Large intestine (tissue), 3 donors: ENCODE data around the gene IDH1. TPM values are rescaled to one million over a fixed set of nuclear protein-coding genes. Genes with fewer than 3 reads are reported as not detected.
"Not testable (repeated sequence)": the region's sequence is repeated elsewhere in the genome, so short reads cannot be mapped to it uniquely, and the experiment has no call there.

Source experiments
- DNase-seq, 2 donors: peaks; one replicate each; pipeline versions ENCODE4 v3.0.0 to v3.0.0-alpha.2; 2013
- H3K27ac ChIP-seq: one replicate; pipeline ENCODE4 v1.5.1; 2013; ENCODE audit warnings: low read length
- H3K27me3 ChIP-seq: 2 replicates; pipeline ENCODE4 v1.6.1; 2013; ENCODE audit warnings: low read length; ENCODE audit not compliant: control insufficient read depth, insufficient read depth
- H3K36me3 ChIP-seq: 2 replicates; pipeline ENCODE4 v1.6.1; 2013; ENCODE audit warnings: low read length; ENCODE audit not compliant: control insufficient read depth, insufficient read depth
- H3K4me1 ChIP-seq: one replicate; pipeline ENCODE4 v1.6.1; 2013; ENCODE audit warnings: low read length; ENCODE audit not compliant: control insufficient read depth, insufficient read depth
- H3K4me3 ChIP-seq: one replicate; pipeline ENCODE4 v1.5.1; 2013; ENCODE audit warnings: low read length
- H3K9me3 ChIP-seq: one replicate; pipeline ENCODE4 v1.6.1; 2013; ENCODE audit warnings: mild to moderate bottlenecking, low read depth, low read length, moderate library complexity; ENCODE audit not compliant: control insufficient read depth
- WGBS: methylation state at CpG from one replicate; pipeline ENCODE4 v1.1.5; 2013; ENCODE audit warnings: low lambda C conversion rate; ENCODE audit not compliant: insufficient coverage; 5-methylcytosine and 5-hydroxymethylcytosine counted together
- polyA plus RNA-seq: library from polyadenylated mRNA; unstranded; fragments of 120-200 nt; gene quantifications from one replicate; pipeline ENCODE4 v1.2.1, GENCODE V29; 2013

IDH1 gene
- polyA plus RNA-seq, 1 donor = 110 TPM

- Histone ChIP-seq H3K9me3 (no peaks in the 10 kb centered on the region), H3K27me3 (no peaks in the 10 kb centered on the region), H3K4me3 (no peak overlapping the region), H3K36me3 (peaks cover 61% of the 10 kb centered on the region), H3K27ac (no peak overlapping the region), H3K4me1 (no peaks in the 10 kb centered on the region)
- DNase-seq = no peak
- 80% methylated on average over 1 of the region's 3 CpGs for WGBS
Observed at GRCh38 chr2:208280933-208281332, 26.1 kb upstream of the IDH1 start.

GRCh38 chr2:208280234-208280633 lies 25.4 kb upstream of the IDH1 start:
- H3K9me3 ChIP-seq = no peaks in the 10 kb centered on the region
- H3K4me1 ChIP-seq = no peaks in the 10 kb centered on the region
- no peak overlapping the region for H3K27ac ChIP-seq
- H3K36me3 ChIP-seq = peaks cover 62% of the 10 kb centered on the region
- no peak overlapping the region for H3K4me3 ChIP-seq
- DNase-seq = no peak
- no CpG with 5 or more reads among the region's 2 CpGs for WGBS
- H3K27me3 ChIP-seq = no peaks in the 10 kb centered on the region

DNA sequence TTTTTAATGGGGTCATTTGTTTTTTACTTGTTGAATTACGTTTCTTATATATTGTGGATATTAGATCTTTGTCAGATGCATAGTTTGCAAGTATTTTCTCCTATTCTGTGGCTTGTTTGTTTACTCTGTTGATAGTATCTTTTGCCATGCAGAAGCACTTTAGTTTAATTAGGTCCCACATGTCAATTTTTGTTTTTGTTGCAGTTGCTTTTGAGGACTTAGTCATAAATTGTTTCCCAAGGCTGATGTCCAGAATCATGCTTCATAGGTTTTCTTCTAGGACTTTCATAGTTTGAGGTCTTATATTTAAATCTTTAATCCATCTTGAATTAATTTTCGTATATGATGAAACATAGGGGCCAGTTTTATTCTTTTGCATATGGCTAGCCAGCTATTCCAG lies 24.4 kb upstream of the IDH1 start:
- Histone ChIP-seq H3K4me1 (no peaks in the 10 kb centered on the region), H3K4me3 (no peak overlapping the region), H3K27me3 (no peaks in the 10 kb centered on the region), H3K36me3 (peaks cover 69% of the 10 kb centered on the region), H3K27ac (no peak overlapping the region), H3K9me3 (no peaks in the 10 kb centered on the region)
- 100% methylated on average over 2 of the region's 2 CpGs for WGBS
- DNase-seq = no peak

DNA sequence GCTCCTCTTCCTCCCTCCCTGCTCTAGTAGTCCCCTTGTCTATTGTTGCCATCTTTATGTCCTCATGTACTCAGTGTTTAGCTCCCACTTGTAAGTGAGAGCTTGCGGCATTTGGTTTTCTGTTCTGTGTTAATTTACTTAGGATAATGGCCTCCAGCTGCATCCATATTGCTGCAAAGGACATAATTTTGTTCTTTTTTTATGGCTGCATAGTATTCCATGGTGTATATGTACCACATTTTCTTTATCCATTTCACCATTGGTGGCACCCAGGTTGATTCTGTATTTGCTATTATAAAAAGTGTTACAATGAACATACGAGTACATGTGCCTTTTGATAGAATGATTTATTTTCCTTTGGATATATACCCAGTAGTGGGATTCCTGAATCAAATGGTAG lies 23.7 kb upstream of the IDH1 start:
- DNase-seq = no peak
- no peaks in the 10 kb centered on the region for H3K27me3 ChIP-seq
- no peaks in the 10 kb centered on the region for H3K4me1 ChIP-seq
- H3K36me3 ChIP-seq = peaks cover 73% of the 10 kb centered on the region
- WGBS = 100% methylated on average over 1 of the region's 2 CpGs
- no peak overlapping the region for H3K27ac ChIP-seq
- H3K4me3 ChIP-seq = no peak overlapping the region
- no peaks in the 10 kb centered on the region for H3K9me3 ChIP-seq

DNA sequence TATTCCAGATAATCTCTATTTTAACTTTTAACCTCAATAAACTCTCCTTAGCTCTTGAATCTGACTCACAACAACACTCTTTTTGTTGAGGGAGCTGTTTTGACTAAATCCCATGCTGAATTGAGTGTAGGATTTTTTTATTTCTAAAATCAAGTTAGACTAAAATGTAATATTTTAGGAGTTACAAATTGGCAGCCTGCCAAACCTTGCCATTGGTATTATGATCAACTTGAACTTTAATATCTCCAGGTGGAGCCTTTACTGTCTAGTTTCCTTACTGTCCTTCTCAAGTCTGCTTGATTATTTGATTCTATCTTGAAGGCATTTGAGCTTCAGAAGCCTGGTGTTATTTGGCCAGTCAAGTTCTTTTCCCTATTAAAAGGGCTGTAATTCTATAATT lies 19.9 kb upstream of the IDH1 start:
- H3K36me3 ChIP-seq = peaks cover 50% of the 10 kb centered on the region

DNA sequence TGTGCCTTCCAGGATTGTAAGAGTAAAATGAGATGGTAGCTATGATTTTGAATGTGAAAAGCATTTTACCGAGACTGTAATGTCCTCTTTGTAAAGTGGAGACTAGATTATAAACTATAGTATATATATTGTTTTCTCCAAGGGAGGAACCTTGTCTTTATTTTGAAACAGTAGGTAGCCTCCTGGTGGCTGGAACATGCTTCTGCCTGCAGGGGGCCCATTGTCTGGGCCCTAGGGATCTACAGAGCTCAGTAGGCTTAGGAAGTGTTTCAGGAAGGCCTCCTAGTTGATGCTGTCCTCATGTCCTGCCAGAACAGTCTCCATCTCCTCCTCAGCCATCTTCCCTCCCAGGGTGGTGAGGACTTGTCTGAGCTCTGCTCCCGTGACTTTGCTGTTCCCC lies 14.2 kb upstream of the IDH1 start:
- Histone ChIP-seq H3K27ac (no peak overlapping the region), H3K4me1 (peaks cover 4% of the 10 kb centered on the region), H3K4me3 (no peak overlapping the region), H3K27me3 (no peaks in the 10 kb centered on the region), H3K9me3 (no peaks in the 10 kb centered on the region), H3K36me3 (peaks cover 12% of the 10 kb centered on the region)
- no peak for DNase-seq
- 100% methylated on average over 1 of the region's 2 CpGs for WGBS

More for the DNA sequence above, 19.9 kb upstream of the IDH1 start:
- no peak for DNase-seq
- Histone ChIP-seq H3K4me1 (no peaks in the 10 kb centered on the region), H3K27ac (no peak overlapping the region), H3K27me3 (no peaks in the 10 kb centered on the region), H3K9me3 (no peaks in the 10 kb centered on the region), H3K4me3 (no peak overlapping the region)

- WGBS = 100% methylated on average over 2 of the region's 8 CpGs
- no peaks in the 10 kb centered on the region for H3K9me3 ChIP-seq
- peaks cover 4% of the 10 kb centered on the region for H3K4me1 ChIP-seq
- no peak overlapping the region for H3K27ac ChIP-seq
- H3K4me3 ChIP-seq = no peak overlapping the region
- H3K36me3 ChIP-seq = peaks cover 5% of the 10 kb centered on the region
- DNase-seq = no peak
- no peaks in the 10 kb centered on the region for H3K27me3 ChIP-seq
Observed at GRCh38 chr2:208268156-208268952, 13.5 kb upstream of the IDH1 start.

DNA sequence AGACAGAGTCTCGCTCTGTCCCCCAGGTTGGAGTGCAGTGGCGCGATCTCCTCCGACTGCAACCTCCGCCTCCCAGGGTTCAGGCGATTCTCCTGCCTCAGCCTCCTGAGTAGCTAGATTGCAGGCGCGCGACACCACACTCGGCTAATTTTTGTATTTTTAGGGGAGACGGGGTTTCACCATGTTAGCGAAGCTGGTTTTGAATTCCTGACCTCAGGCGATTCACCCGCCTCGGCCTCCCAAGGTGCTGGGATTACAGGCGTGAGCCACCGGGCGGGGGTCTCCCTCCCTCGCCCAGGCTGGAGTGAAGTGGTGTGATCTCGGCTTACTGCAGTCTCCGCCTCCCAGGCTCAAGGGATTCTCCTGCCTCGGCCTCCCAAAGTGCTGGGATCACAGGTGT lies 12.7 kb upstream of the IDH1 start:
- H3K27me3 ChIP-seq, H3K4me1 ChIP-seq, H3K36me3 ChIP-seq, H3K27ac ChIP-seq, H3K9me3 ChIP-seq, DNase-seq: not testable (repeated sequence)
- no CpG with 5 or more reads among the region's 22 CpGs for WGBS
- peak overlapping the region; percentile 70 for H3K4me3 ChIP-seq

GRCh38 chr2:208266936-208267335 lies 12.1 kb upstream of the IDH1 start:
- Histone ChIP-seq H3K4me3 (peak overlapping the region; percentile 70), H3K27ac (peak overlapping the region; percentile 90), H3K36me3 (no peaks in the 10 kb centered on the region), H3K9me3 (no peaks in the 10 kb centered on the region), H3K27me3 (no peaks in the 10 kb centered on the region), H3K4me1 (peaks cover 4% of the 10 kb centered on the region)
- no peak for DNase-seq
- 0% methylated on average over 2 of the region's 3 CpGs for WGBS

DNA sequence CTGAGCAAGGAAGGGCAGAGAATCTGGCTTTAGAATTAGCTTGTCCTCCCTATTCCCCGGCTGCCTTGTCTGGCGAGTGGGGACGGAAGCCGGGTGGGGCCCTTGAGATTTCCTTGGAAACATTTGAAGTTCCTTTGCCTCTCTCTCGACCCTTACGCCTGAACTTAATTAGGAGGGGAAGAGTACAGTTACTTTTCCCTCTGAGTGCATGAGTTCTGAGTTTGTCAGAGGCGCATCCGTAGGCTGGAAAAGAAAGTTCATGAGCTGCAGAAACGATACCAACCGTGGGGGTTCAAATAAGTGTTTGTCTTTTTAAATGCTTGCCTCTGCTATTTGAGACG lies 11.7 kb upstream of the IDH1 start:
- WGBS = 0% methylated on average over 5 of the region's 11 CpGs

More for the DNA sequence above, 11.7 kb upstream of the IDH1 start:
- no peaks in the 10 kb centered on the region for H3K9me3 ChIP-seq
- no peak for DNase-seq
- no peaks in the 10 kb centered on the region for H3K36me3 ChIP-seq
- H3K27me3 ChIP-seq = no peaks in the 10 kb centered on the region
- peak overlapping the region; percentile 90 for H3K27ac ChIP-seq
- H3K4me3 ChIP-seq = peak overlapping the region; percentile 70
- peaks cover 4% of the 10 kb centered on the region for H3K4me1 ChIP-seq
